ENCODE measurements around the gene ADGRA1.
"Not testable (repeated sequence)": the region's sequence is repeated elsewhere in the genome, so short reads cannot be mapped to it uniquely, and the experiment has no call there.

The ADGRA1 gene

DNA sequence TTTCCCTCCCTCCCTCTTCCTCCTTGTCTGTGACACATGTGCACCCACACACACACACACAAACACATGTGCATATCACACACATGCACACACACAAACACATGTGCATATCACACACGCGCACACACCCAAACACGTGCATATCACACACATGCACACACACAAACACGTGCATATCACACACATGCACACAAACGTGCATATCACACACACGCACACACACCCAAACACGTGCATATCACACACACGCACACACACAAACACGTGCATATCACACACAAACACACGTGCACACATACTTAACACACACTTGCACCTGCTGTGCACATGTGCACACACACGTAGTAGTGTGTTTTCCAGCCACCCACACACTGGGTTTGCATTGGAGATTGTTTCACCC is 42.9 kb downstream of the ADGRA1 start:
- DNase-seq, result no peak

DNA sequence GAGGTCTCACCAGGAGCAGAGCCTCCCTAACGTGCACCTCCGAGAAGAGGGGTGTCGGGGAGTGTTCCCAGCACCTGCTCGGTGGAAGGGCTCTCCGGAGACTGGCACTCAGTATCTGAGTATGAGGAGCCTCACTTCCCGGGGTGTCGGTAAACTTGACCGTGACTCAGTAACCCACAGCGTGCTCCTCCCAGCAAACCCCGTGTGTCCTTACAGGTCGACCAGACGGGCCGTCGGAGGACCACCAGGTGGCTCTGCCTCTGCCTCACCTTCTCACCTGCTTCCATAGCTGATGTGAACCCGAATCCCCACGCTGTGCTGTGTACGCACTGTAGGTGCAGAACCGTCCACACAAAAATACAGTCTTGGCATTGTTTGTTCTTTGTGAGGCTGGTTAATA is 43.3 kb downstream of the ADGRA1 start:
- DNase-seq, result no peak

DNA sequence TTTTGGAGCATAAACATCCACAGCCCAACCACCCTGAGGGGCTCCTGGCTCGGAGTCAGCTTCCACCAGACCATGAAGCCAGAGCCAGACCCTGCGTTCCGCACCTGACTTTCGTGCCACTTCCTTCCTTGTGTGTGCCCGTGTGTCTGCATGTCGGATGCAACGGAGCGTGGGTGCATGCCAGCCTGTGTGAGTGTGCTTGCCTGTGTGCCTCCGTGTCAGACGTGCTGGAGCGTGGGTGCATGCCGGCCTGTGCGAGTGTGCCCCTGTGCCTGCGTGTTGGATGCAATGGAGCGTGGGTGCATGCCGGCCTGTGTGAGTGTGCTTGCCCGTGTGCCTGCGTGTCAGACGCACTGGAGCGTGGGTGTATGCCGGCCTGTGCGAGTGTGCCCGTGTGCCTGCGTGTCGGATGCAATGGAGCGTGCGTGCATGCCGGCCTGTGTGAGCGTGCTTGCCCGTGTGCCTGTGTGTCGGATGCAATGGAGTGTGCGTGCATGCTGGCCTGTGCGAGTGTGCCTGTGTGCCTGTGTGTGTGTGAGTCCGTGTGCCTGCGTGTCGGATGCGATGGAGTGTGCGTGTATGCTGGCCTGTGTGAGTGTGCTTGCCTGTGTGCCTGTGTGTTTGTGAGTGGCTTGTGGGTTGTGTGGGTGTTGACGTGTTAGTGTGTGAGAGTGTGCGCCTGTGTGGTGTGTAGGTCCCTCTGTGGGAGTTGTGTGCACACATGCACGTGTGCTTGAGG is 44.2 kb downstream of the ADGRA1 start:
- no peak for DNase-seq

DNA sequence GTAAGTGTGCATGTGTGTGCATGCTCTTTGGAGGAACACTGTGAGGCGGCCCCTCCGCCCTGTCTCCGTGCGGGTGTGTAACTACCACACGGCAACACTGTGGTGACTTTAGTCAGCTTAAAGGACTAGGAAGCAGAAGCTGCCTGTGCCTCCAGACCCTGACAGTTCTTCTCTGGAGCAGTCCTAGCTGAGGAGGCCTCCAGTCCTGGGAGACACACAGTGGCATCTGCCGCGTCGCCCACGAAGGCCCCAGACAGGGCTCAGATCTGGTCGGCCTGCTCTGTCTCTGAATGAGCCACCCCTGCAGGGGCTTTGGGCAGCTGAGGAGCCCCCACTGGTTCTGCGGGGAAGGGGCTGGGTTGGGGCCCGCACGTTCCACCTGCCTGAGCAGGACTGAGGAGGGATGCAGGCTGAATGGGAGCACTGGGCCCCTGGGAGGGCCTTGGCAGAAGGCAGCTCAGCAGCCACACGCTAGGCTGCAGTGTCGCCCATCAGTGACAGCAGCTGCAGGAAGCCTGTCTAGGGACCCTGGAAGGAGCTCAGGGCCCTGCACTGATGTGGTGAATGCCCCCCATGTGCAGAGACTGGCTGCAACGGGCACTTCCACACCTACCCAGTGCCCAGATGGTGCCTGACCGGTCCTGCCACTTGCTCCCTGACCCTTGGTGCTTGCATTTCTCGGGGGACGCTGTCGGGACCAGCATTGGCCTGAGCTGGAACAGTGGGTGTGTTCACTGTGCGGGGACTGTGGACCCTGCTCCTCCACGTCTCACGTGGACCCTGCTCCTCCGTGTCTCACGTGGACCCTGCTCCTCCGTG is 45.0 kb downstream of the ADGRA1 start:
- DNase-seq, result no peak

DNA sequence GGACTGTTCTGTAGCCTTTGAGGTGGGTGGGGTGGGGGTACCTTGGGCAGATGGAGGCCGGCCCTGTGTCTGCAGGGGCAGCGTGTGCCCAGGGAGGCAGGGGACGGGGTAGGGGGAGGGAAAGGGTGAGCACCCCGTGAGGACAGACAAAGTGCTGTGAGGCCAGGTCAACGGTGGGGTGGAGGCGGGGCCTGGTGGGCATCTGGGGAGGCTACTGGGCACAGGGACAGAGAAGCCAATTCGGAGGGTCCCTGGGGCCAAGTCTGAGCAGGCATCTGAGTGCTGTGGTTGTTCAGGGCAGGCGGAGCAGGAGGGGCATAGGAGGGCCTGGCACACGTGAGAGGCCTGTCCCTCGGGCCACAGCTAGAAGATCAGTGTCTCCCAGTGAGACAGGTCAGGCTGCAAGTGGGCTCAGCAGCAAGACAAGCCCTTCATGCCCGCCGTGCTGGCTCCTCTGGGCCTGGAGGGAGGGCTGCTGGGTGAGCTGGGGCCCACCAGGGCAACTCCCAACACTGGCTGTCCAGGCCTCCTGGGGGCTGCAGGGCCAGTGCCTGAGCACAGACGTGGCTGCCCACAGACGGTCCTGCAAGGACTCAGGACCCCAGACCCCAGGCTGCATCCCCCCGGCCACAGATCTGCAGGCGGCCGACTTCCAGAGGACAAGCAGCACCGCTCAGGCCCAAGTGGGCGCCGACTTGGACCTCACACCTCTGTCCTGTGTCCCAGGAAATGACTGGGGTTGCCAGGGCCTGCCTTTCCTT is 45.9 kb downstream of the ADGRA1 start:
- no peak for DNase-seq

DNA sequence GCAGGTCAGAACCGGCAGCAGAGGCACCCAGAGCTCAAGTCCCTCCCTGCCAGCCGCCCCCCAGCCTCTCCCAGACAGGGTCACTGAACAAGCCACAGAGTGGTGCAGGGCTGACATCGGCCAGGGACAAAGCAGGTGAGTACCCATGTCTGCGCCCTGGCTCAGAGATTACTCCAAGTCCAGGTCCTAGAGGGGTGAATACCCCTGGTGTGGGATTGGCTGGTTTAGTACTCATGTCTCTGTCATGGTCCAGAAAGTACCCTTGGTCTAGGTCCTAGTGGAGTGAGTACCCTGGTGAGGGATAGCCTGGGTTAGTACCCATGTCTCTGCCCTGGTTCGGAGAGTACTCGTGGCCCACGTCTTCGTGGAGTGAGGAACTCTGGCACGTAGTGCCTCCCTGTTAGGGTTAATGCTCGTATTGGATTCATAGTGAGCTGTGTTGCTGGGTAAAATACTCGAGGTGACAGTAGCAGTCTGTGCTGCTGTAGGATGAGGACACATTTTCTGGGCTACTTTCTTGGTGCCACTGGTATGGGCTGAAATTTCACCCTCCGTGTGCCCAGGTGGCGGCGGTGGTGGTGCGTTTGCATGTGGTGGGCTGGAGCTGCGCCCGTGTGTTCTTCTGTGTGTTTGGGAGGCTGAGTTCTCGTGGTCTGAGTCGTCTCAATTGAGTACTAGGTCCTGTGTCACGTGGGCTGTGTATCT is 46.8 kb downstream of the ADGRA1 start:
- DNase-seq, result no peak

DNA sequence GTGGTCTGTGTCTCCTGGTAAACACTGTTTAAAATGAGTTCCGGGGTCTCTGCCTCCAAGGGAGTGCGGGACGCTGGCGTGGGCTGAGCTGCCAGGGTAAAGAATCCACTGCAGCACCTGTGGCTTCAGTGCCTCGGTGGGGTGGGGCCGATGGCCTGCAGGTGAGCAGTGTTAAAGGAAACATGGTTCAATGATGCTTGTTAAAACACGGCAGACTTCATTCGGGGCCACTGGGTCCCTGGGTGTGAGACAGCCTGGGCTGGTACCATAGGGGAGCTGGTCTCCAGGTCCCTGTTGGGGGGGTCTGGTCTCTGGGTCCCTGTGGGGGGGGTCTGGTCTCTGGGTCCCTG is 47.4 kb downstream of the ADGRA1 start:
- DNase-seq, result no peak

DNA sequence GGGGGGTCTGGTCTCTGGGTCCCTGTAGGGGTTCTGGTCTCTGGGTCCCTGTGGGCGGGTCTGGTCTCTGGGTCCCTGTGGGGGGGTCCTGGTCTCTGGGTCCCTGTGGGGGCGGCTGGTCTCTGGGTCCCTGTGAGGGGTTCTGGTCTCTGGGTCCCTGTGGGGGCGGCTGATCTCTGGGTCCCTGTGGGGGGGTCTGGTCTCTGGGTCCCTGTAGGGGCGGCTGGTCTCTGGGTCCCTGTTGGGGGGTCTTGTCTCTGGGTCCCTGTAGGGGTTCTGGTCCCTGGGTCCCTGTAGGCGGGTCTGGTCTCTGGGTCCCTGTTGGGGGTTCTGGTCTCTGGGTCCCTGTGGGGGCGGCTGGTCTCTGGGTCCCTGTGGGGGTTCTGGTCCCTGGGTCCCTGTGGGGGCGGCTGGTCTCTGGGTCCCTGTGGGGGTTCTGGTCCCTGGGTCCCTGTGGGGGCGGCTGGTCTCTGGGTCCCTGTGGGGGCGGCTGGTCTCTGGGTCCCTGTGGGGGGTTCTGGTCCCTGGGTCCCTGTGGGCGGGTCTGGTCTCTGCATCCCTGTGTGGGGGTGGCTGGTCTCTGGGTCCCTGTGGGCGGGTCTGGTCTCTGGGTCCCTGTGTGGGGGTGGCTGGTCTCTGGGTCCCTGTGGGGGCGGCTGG is 49.9 kb downstream of the ADGRA1 start:
- DNase-seq, result not testable (repeated sequence)

DNA sequence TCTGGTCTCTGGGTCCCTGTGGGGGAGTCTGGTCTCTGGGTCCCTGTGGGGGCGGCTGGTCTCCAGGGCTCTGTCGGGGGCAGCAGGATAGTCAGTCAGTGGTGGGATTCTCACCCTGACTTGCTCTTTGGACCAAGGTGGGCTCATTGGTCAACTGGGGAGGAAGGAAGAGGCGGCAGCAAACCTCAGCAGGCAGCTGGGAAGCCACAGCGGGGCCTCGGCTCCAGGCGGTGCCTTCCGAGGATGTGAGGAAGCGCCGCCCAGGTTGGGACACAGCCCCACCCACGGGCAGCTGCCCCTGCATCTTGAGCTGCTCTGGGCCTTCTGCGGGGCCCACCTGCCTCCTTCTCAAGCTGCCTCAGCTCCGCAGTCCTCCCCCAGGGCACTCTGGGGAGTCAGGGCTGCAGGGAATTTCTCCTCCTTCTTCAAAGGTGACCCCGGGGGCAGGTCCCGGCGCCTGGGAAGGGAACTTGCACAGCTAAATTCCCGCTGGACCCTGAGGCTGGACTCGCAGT is 51.9 kb downstream of the ADGRA1 start:
- no peak for DNase-seq

DNA sequence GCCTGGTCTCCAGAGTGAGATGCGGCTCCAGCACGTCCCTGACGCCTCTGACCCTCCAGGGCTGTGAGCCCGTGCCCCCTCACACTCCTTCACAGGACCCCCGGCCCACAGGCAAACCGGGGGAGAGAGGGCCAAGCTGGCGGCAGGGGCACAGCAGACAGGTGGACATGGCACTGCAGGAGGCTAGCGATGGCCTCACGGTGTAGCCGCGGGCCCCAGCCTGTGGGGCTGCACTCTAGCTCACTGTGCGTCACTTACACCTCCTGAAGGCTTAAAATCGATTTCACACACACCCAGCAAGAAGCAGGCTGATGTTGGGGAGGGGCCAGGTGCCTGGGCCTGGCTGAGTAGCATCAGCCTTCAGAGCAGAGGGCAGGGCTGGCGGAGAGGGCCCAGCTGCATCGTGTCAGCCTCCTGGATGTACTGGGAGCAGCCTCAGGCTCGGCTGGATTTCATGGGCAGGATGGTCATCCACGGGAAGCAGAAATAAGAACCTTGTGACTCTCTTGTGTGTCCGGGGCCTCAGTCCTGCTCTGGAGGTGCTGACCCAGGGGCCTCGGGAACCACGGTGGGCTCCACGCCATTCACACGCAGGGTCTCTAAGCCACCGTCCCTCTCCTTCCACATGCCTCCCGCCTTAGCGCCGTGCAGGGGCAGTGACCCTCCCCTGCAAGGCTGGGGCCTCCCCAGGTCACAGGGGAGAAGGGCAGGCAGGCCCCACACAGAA is 52.9 kb downstream of the ADGRA1 start:
- DNase-seq, result no peak

DNA sequence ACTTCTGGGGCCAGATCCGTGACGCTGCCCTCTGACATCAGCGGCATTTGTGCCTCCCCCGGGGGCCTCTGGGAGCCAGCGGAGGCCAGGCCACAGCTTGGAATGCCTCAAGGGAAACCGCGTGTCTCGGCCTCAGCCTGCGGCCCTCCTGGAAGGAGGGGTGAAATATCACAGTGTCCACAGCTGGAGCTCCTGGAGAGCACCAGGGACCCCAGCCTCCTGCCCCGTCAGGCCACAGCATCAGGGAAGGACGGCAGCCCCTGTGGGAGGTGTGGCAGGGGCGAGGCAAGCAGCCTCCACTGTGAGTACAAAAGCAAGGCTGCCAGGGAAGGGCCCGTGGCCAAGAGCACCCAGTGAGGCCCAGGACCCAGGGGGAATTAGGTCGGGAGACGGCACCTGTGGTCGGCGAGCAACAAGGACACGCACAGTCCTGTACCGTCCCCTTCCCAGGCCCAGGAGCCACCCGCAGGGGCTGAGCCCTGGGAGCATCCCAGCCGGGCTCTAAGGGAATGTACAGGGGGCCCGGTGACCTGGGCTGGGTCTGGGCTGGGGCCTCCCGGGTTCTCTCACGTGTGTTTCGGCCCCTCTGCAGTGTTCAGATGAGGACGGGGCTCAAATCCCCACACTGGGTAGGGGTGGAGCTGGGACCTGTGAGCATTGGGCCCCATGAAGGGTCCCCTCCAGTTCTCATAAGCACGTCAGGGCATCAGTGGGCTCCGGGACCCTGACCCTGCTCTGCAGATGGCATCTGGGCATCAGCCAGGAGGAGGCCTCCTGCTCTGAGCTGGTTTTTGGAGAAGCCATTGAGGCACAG is 53.6 kb downstream of the ADGRA1 start:
- DNase-seq, result no peak

DNA sequence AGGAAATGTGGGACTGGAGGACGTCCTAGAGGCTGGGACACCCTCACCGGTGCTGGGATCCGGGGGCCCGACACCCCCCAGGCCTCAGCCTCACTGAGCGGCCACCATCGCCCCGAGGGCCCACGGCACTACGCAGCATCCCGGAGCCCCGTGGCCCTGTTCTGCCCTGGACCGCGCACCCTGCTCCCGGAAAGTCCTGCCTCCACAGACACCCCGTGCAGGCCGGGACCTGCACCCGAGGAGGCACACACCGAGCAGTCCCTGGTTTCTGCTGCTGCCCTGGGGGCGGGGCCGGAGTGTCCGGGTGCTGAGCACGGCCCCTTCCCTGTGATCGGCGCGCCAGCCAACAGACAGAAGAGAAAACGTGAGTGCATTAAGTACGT is 54.2 kb downstream of the ADGRA1 start:
- DNase-seq, result no peak

DNA sequence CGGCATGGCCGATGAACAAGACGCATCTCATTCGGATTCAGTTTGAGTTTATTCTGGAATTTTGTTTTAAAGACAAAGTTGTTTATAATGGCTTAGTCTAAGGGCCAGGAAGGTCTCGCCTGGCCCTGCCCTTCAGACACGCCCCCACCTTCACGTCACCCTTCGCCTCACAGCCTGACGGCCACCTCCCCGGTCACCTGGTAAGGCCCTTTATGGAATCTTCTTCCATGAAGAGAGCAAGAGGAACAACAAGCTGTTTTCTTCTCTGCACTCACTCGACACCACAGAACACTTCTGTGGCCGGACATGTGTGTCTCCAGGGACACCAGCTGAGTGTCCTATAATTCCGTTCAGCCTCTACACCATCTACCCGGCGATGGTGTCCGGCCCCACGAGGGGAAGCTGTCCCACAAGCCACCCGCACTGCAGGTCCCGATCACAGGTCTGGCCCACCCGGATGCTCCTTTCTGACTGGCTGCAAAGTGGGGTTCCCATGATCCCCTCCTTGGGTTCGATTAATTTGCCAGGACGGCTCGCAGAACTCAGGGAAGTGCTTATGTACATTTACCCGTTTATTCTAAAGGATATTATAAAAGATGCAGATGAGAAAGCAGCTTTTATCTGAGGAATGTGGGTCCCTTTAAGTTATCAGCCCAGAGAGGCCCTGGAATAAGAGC is 54.9 kb downstream of the ADGRA1 start:
- DNase-seq, result no peak

DNA sequence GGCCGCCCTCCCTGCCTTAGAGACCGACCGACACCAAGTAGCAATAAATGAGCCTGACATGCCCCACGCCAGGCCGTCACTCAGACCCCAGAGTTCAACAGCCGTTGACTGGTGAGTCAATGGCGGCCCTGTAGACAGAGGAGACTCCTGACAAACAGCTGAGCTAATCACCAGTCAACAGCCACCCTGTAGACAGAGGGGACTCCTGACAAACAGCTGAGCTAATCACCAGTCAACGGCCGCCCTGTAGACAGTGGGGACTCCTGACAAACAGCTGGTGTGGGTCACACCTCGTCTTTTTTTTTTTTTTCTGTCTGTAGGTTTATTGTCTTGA is 55.4 kb downstream of the ADGRA1 start:
- no peak for DNase-seq

DNA sequence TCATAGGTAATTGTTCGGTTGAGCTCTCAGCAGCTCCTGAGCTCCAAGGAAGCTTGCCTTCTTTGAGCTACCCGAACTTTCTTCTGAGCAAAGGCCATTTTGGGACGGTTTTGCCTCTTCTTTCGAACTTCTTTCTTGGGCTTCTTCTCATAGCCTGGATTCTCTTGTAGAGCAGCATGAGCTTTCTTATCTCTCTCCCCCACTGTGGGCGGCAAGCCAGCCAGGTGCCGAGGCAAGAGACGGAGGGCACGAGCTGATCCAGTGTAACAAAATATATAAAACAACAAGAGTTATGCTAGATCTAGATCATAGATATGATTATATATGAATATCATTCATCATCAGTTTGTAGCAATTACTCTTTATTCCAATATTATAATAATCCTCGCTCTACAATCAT is 55.8 kb downstream of the ADGRA1 start:
- DNase-seq, result no peak

DNA sequence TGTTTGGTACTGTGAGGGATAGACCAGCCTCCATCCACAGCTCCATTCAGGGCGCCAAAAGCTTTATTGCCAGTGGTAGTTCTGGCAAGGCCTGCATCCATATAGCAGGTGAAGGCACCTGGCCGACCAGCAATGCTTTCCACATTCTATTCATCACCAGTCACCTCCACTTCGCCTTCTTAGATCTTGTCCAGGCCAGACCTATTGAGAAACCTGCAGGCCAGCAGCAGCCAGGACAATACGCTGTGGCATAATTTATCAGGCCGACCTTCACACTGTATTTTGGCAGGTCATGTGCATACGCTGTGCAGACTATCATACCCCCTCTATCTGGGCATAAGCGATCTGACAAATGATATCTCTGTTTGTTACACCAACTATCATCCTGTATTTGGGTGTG is 57.0 kb downstream of the ADGRA1 start:
- no peak for DNase-seq

DNA sequence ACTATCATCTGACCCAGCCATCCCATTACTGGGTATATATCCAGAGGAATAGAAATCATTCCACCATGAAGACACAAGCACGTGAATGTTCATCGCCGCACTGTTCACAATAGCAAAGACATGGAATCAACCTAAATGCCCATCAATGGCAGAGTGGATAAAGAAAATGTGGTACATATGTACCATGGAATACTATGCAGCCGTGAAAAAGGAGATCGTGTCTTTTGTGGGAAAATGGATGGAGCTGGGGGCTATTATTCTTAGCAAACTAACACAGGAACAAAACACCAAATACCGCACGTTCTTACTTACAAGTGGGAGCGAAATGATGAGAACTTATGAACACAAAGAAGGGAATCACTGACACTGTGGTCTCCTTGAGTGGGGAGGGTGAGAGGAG is 62.5 kb downstream of the ADGRA1 start:
- DNase-seq, result no peak

DNA sequence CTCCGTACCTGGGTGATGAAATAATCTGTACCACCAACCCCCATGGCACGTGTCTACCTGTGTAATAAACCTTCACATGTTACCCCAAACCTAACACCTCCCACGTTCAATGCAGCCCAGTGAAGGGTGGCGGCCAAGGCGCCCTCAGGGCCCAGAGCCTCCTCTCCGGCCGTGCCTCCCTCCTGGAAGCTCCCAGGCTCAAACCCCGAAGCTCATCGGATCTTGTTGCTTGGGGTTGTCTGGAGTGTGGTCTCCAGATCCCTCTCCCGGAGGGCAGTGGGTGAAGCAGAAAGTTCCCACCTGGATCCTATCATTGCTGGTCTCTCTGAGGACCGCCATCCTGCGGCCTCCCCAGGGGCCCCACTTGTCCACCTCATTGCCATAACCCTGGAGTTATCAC is 62.9 kb downstream of the ADGRA1 start:
- DNase-seq, result no peak

DNA sequence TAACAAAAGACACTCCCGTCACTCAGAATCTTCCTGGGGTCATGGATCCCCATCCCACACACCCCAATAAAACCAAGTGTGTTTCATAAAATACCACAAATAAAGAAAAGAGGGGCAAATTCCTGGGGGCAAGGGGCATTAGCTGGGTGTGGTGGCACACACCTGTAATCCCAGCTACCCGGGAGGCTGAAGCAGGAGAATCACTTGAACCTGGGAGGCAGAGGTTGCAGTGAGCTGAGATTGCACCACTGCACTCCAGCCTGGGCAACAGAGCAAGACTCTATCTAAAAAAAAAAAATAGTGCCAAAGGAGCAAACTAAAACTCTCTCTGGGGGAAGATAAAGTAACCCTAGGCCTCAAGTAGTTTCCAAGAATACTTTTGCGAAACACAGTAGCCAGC is 63.3 kb downstream of the ADGRA1 start:
- not testable (repeated sequence) for DNase-seq

DNA sequence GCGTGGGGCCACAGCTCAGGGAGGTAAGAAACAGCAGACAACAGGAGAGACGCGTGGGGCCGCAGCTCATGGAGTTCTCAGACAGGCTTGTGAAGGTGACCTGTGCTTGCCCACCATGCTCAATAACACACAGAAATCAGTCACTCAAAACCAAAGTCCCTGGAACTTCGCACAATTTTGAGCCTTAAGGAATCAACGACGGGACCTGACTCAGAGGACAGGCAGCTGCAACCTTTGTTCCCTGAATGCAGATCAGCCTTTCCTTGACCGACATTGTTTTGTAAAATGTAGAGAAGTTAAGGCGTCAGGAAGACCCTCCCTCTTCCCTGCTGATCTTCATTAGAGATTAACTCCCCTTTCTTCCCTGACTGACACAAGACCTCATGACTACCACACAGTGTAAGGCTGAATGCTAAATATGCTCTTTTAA is 63.8 kb downstream of the ADGRA1 start:
- DNase-seq, result no peak
